ENCODE measurements around the gene C2orf72. TPM values are rescaled to one million over a fixed set of nuclear protein-coding genes. Genes with fewer than 3 reads are reported as not detected.

The C2orf72 gene
- polyA plus RNA-seq, 4 donors = 6.5 to 69.4 (median 12.5) TPM

GRCh38 chr2:231039821-231040364, 2.6 kb downstream of the C2orf72 start:
- 67 to 72% (median 70%) methylated on average over 8 of the region's 8 CpGs for WGBS, 3 donors
- Histone ChIP-seq H3K4me1 (ENCODE audit: control insufficient read depth in 3 of 3, insufficient read depth in 2 of 3, low read depth in 1 of 3, low read length in 2 of 3) (peaks cover 0 to 12% (median 0%) of the 10 kb centered on the region in 3 donors), H3K27me3 (ENCODE audit: control insufficient read depth in 3 of 3, insufficient read depth in 3 of 3, low read length in 3 of 3) (peaks cover 0 to 8% (median 2%) of the 10 kb centered on the region in 3 donors), H3K4me3 (ENCODE audit: low read depth in 1 of 3, low read length in 3 of 3) (no peak overlapping the region), H3K36me3 (ENCODE audit: control insufficient read depth in 3 of 3, insufficient read depth in 2 of 3, low read depth in 1 of 3, low read length in 3 of 3) (peaks cover 0 to 28% (median 2%) of the 10 kb centered on the region in 3 donors), H3K27ac (ENCODE audit: low read depth in 1 of 3, low read length in 2 of 3) (no peak overlapping the region), H3K9me3 (ENCODE audit: control insufficient read depth in 2 of 2, insufficient read depth in 1 of 2, low read depth in 1 of 2, low read length in 1 of 2) (no peaks in the 10 kb centered on the region)
- FAIRE-seq (no peak), DNase-seq (peak in 1 of 2 donors; percentile 63)

GRCh38 chr2:231041061-231041689, 3.9 kb downstream of the C2orf72 start:
- 66 to 76% (median 72%) methylated on average over 8 of the region's 8 CpGs for WGBS, 3 donors
- Histone ChIP-seq H3K27me3 (ENCODE audit: control insufficient read depth in 3 of 3, insufficient read depth in 3 of 3, low read length in 3 of 3) (peaks cover 0 to 5% (median 0%) of the 10 kb centered on the region in 3 donors), H3K4me1 (ENCODE audit: control insufficient read depth in 3 of 3, insufficient read depth in 2 of 3, low read depth in 1 of 3, low read length in 2 of 3) (peaks cover 0 to 5% (median 0%) of the 10 kb centered on the region in 3 donors), H3K27ac (ENCODE audit: low read depth in 1 of 3, low read length in 2 of 3) (no peak overlapping the region), H3K9me3 (ENCODE audit: control insufficient read depth in 2 of 2, insufficient read depth in 1 of 2, low read depth in 1 of 2, low read length in 1 of 2) (no peaks in the 10 kb centered on the region), H3K4me3 (ENCODE audit: low read depth in 1 of 3, low read length in 3 of 3) (no peak overlapping the region), H3K36me3 (ENCODE audit: control insufficient read depth in 3 of 3, insufficient read depth in 2 of 3, low read depth in 1 of 3, low read length in 3 of 3) (peaks cover 0 to 28% (median 2%) of the 10 kb centered on the region in 3 donors)
- no peak for DNase-seq
- no peak for FAIRE-seq

DNA sequence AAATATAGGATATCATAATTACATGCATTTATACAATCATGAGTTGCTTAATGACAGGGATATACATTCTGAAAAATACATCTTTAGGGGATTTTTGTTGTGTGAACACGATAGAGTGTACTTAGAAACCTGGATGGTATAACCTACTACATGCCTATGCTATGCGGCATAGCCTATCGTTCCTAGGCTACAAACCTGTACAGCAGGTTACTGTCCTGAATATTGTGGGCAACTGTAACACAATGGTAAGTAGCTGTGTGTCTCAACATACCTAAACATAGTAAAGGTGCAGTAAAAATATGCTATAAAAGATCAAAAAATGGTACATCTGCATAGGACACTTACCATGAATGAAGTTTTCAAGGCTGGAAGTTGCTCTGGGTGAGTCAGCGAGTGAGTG, 6.5 kb downstream of the C2orf72 start:
- no peak overlapping the region for H3K27ac ChIP-seq (ENCODE audit: low read depth in 1 of 3, low read length in 2 of 3)
- no peak overlapping the region for H3K4me3 ChIP-seq (ENCODE audit: low read depth in 1 of 3, low read length in 3 of 3)
- H3K36me3 ChIP-seq (ENCODE audit: control insufficient read depth in 3 of 3, insufficient read depth in 2 of 3, low read depth in 1 of 3, low read length in 3 of 3) = peaks cover 0 to 47% (median 2%) of the 10 kb centered on the region in 3 donors
- H3K4me1 ChIP-seq (ENCODE audit: control insufficient read depth in 3 of 3, insufficient read depth in 2 of 3, low read depth in 1 of 3, low read length in 2 of 3) = peaks cover 0 to 4% (median 0%) of the 10 kb centered on the region in 3 donors
- WGBS, 3 donors = 92 to 94% (median 94%) methylated on average over 4 of the region's 4 CpGs
- no peaks in the 10 kb centered on the region for H3K27me3 ChIP-seq (ENCODE audit: control insufficient read depth in 3 of 3, insufficient read depth in 3 of 3, low read length in 3 of 3)
- DNase-seq (no peak), FAIRE-seq (no peak)
- no peaks in the 10 kb centered on the region for H3K9me3 ChIP-seq (ENCODE audit: control insufficient read depth in 2 of 2, insufficient read depth in 1 of 2, low read depth in 1 of 2, low read length in 1 of 2)

DNA sequence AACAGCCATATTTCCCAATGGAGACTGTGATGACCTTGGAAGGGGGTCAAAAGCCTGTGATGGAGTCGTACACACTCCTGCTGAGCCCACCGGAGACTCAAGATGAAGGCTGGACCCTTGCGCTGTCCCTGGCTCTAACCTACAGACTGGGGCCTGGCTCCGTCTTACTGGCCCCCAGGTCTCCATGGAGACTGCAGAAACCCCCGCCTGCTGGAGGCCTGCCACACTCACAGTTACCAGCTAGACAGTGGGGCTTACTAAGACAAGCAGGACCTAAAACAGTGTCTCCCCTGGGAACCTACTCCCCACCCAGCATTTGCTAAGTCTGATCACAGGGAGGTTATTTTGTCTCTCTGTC, 9.6 kb downstream of the C2orf72 start:
- Histone ChIP-seq H3K9me3 (ENCODE audit: control insufficient read depth in 2 of 2, insufficient read depth in 1 of 2, low read depth in 1 of 2, low read length in 1 of 2) (no peaks in the 10 kb centered on the region), H3K4me1 (ENCODE audit: control insufficient read depth in 3 of 3, insufficient read depth in 2 of 3, low read depth in 1 of 3, low read length in 2 of 3) (peaks cover 0 to 28% (median 11%) of the 10 kb centered on the region in 3 donors), H3K36me3 (ENCODE audit: control insufficient read depth in 3 of 3, insufficient read depth in 2 of 3, low read depth in 1 of 3, low read length in 3 of 3) (peaks cover 0 to 36% (median 2%) of the 10 kb centered on the region in 3 donors), H3K27ac (ENCODE audit: low read depth in 1 of 3, low read length in 2 of 3) (no peak overlapping the region), H3K4me3 (ENCODE audit: low read depth in 1 of 3, low read length in 3 of 3) (no peak overlapping the region), H3K27me3 (ENCODE audit: control insufficient read depth in 3 of 3, insufficient read depth in 3 of 3, low read length in 3 of 3) (no peaks in the 10 kb centered on the region)
- 86 to 92% (median 88%) methylated on average over 5 of the region's 5 CpGs for WGBS, 3 donors
- DNase-seq = no peak
- no peak for FAIRE-seq

DNA sequence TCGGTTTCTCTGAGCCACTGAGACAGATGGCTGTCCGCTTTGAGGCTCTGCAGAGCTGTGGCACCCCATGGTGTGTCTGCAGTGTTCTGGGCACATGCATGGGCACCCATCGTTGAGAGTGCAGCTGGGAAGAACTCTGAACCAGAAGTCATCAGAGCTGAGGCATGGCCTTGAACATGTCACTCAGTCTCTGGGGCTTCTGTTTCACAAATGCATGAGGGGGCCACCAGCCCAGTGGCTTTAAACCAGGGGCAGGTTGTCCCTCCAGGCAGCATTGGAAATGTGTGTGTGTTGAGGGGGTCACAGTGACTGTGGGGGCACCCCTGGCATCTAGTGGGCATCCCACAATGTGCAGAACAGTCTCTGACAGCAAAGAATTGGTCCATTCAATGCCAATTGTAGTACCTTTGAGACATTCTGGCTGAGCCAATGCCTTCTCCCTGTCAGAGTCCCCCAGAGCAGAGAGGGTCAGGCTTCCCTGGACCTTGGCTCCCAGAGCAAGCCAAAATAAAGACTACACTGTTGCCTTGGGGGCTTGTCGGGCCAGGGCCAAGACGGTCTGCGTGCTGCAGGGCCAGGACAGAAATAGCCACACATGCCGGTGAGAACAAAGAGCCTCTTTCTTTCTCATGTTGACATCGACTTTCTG, 10.1 kb downstream of the C2orf72 start:
- no peak for DNase-seq
- Histone ChIP-seq H3K27me3 (ENCODE audit: control insufficient read depth in 3 of 3, insufficient read depth in 3 of 3, low read length in 3 of 3) (no peaks in the 10 kb centered on the region), H3K36me3 (ENCODE audit: control insufficient read depth in 3 of 3, insufficient read depth in 2 of 3, low read depth in 1 of 3, low read length in 3 of 3) (peaks cover 0 to 33% (median 2%) of the 10 kb centered on the region in 3 donors), H3K27ac (ENCODE audit: low read depth in 1 of 3, low read length in 2 of 3) (no peak overlapping the region), H3K4me3 (ENCODE audit: low read depth in 1 of 3, low read length in 3 of 3) (no peak overlapping the region), H3K9me3 (ENCODE audit: control insufficient read depth in 2 of 2, insufficient read depth in 1 of 2, low read depth in 1 of 2, low read length in 1 of 2) (no peaks in the 10 kb centered on the region), H3K4me1 (ENCODE audit: control insufficient read depth in 3 of 3, insufficient read depth in 2 of 3, low read depth in 1 of 3, low read length in 2 of 3) (peaks cover 0 to 33% (median 13%) of the 10 kb centered on the region in 3 donors)
- FAIRE-seq = no peak
- 44 to 68% (median 47%) methylated on average over 8 of the region's 8 CpGs for WGBS, 3 donors

DNA sequence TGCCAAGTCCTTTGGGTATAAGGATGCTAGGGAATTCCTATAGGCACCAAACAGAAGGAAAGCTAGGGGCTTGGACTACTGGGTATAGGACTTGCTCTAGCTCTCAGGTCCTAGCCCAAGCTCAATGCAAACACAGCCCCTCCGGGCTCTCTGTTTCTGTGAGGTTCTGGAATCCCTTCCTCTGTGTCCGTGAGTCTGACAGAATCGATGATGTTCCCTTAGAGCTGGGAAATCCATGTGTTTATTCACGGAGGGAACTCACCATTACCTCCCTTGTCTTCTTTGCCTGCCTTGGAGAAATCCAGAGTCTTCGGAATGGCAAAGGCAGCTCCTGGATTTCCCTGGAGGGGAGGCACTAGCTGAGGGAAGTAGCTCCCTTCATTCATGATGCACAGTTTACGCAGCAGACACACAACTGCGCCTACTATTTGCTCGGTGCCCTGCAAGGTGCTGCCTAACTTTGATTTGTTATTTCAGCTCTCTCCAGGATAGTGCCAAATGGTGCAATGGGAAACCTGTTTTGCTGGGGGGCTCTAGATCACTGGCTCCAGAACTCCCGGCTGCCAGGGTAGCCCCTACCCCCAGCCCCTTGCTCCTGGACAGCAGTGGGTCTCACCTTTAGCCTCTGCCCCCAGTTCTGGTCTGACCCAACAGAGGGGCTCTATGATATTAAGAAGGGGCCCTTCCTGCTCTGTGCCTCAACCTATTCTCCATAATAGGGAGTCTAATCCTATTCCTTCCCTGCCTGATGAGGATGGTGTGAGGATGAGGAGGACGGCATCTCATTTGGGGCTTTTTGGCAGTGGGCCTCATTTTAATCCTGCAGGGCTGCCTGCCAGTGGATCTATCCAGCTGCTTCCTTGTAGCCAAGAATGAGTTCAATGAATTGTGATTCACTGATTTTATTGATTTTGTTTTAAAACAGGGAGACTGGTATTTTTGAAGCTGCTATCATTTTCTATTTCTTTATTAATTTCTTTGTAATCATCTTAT, 10.9 kb downstream of the C2orf72 start:
- DNase-seq (no peak), FAIRE-seq (no peak)
- H3K36me3 ChIP-seq (ENCODE audit: control insufficient read depth in 3 of 3, insufficient read depth in 2 of 3, low read depth in 1 of 3, low read length in 3 of 3) = peaks cover 0 to 26% (median 2%) of the 10 kb centered on the region in 3 donors
- no peaks in the 10 kb centered on the region for H3K9me3 ChIP-seq (ENCODE audit: control insufficient read depth in 2 of 2, insufficient read depth in 1 of 2, low read depth in 1 of 2, low read length in 1 of 2)
- H3K4me1 ChIP-seq (ENCODE audit: control insufficient read depth in 3 of 3, insufficient read depth in 2 of 3, low read depth in 1 of 3, low read length in 2 of 3) = peaks cover 0 to 38% (median 13%) of the 10 kb centered on the region in 3 donors
- H3K4me3 ChIP-seq (ENCODE audit: low read depth in 1 of 3, low read length in 3 of 3) = no peak overlapping the region
- 63 to 76% (median 66%) methylated on average over 10 of the region's 10 CpGs for WGBS, 3 donors
- H3K27me3 ChIP-seq (ENCODE audit: control insufficient read depth in 3 of 3, insufficient read depth in 3 of 3, low read length in 3 of 3) = no peaks in the 10 kb centered on the region
- H3K27ac ChIP-seq (ENCODE audit: low read depth in 1 of 3, low read length in 2 of 3) = no peak overlapping the region

DNA sequence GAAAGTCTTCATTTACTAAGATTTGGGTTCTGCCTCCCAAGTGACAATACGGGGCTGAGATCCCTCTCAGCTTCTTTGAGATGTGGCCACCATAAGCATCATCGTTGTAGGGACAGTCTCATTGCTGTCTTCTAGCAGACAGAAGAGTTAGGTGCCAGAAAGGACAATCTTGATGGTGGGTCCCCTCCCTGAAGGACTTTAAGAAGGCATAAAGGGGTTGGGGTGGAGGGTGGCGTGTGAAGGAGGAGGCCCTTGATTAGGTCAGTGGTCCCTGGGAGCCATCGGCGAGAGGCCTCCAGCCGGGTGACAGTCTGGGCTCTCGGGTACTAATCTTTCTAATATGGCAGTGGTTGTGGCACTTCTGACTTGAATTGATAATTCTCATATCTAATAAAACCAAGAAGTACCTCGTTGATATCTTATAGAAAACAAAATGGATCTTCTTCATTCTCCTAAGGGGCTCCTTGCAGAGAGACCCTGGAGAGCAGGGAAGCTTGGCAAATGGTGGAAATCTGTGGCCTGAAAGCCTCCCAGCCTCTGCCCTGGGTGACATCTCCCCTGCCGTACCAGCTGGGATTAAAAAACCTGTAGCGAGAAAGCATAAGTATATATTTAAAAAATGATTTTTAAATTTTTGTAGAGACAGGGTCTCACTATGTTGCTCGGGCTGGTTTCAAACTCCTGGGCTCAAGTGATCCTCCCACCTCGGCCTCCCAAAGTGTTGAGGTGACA, 12.1 kb downstream of the C2orf72 start:
- Histone ChIP-seq H3K9me3 (ENCODE audit: control insufficient read depth in 2 of 2, insufficient read depth in 1 of 2, low read depth in 1 of 2, low read length in 1 of 2) (no peaks in the 10 kb centered on the region), H3K27me3 (ENCODE audit: control insufficient read depth in 3 of 3, insufficient read depth in 3 of 3, low read length in 3 of 3) (no peaks in the 10 kb centered on the region), H3K4me1 (ENCODE audit: control insufficient read depth in 3 of 3, insufficient read depth in 2 of 3, low read depth in 1 of 3, low read length in 2 of 3) (peaks cover 0 to 38% (median 13%) of the 10 kb centered on the region in 3 donors), H3K36me3 (ENCODE audit: control insufficient read depth in 3 of 3, insufficient read depth in 2 of 3, low read depth in 1 of 3, low read length in 3 of 3) (peaks cover 0 to 21% (median 0%) of the 10 kb centered on the region in 3 donors), H3K4me3 (ENCODE audit: low read depth in 1 of 3, low read length in 3 of 3) (no peak overlapping the region), H3K27ac (ENCODE audit: low read depth in 1 of 3, low read length in 2 of 3) (peak overlapping the region in 1 of 3 donors; percentile 70)
- FAIRE-seq (no peak), DNase-seq (no peak)
- 68 to 78% (median 71%) methylated on average over 12 of the region's 12 CpGs for WGBS, 3 donors

Measured in small intestine (tissue), 7 donors.